HL-60 (cell line): ENCODE data around the gene TSPYL2.

Experiments used
- CTCF ChIP-seq: IDR thresholded peaks from one replicate; pipeline ENCODE4 v1.5.1; 2011; ENCODE audit warnings: low read length, control low read depth, inconsistent platforms; ENCODE audit not compliant: insufficient read depth
- TF ChIP-seq, protein P1 (sequence below): IDR thresholded peaks from 2 replicates; pipeline ENCODE4 v1.6.1; 2012; ENCODE audit warnings: low read depth; ENCODE audit not compliant: insufficient replicate concordance

- no peak for TF ChIP-seq CTCF
- TF ChIP-seq, protein P1, sequence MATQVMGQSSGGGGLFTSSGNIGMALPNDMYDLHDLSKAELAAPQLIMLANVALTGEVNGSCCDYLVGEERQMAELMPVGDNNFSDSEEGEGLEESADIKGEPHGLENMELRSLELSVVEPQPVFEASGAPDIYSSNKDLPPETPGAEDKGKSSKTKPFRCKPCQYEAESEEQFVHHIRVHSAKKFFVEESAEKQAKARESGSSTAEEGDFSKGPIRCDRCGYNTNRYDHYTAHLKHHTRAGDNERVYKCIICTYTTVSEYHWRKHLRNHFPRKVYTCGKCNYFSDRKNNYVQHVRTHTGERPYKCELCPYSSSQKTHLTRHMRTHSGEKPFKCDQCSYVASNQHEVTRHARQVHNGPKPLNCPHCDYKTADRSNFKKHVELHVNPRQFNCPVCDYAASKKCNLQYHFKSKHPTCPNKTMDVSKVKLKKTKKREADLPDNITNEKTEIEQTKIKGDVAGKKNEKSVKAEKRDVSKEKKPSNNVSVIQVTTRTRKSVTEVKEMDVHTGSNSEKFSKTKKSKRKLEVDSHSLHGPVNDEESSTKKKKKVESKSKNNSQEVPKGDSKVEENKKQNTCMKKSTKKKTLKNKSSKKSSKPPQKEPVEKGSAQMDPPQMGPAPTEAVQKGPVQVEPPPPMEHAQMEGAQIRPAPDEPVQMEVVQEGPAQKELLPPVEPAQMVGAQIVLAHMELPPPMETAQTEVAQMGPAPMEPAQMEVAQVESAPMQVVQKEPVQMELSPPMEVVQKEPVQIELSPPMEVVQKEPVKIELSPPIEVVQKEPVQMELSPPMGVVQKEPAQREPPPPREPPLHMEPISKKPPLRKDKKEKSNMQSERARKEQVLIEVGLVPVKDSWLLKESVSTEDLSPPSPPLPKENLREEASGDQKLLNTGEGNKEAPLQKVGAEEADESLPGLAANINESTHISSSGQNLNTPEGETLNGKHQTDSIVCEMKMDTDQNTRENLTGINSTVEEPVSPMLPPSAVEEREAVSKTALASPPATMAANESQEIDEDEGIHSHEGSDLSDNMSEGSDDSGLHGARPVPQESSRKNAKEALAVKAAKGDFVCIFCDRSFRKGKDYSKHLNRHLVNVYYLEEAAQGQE, result no peak
Observed at GRCh38 chrX:53073115-53073586, 9.0 kb upstream of the TSPYL2 start.
